Measurements from ENCODE around the gene MYL3.

Gene MYL3

GRCh38 chr3:46849045-46849631 lies 14.1 kb downstream of the MYL3 start:
- DNase-seq, result no peak

GRCh38 chr3:46848271-46849044 lies 14.8 kb downstream of the MYL3 start:
- no peak for DNase-seq

- no peak for DNase-seq
Measured at GRCh38 chr3:46847744-46848143, 15.5 kb downstream of the MYL3 start.

- DNase-seq, result no peak
Measured at GRCh38 chr3:46846624-46847542, 16.4 kb downstream of the MYL3 start.

- peak; percentile 67 for DNase-seq
Measured at GRCh38 chr3:46845860-46846623, 17.2 kb downstream of the MYL3 start.

- DNase-seq, result no peak
Measured at GRCh38 chr3:46845397-46845859, 17.8 kb downstream of the MYL3 start.

GRCh38 chr3:46844881-46845312 lies 18.3 kb downstream of the MYL3 start:
- no peak for DNase-seq

- no peak for DNase-seq
Measured at GRCh38 chr3:46844397-46844796, 18.8 kb downstream of the MYL3 start.

- DNase-seq, result no peak
Measured at GRCh38 chr3:46843508-46843907, 19.7 kb downstream of the MYL3 start.

GRCh38 chr3:46840491-46840890 lies 22.8 kb downstream of the MYL3 start:
- no peak for DNase-seq

- no peak for DNase-seq
Measured at GRCh38 chr3:46838301-46838700, 24.9 kb downstream of the MYL3 start.

- no peak for DNase-seq
Measured at GRCh38 chr3:46835491-46835890, 27.8 kb downstream of the MYL3 start.

- DNase-seq, result no peak
Measured at GRCh38 chr3:46835054-46835453, 28.2 kb downstream of the MYL3 start.

GRCh38 chr3:46833346-46834300 lies 29.6 kb downstream of the MYL3 start:
- no peak for DNase-seq

- DNase-seq, result no peak
Measured at GRCh38 chr3:46831841-46832240, 31.4 kb downstream of the MYL3 start.

- no peak for DNase-seq
Measured at GRCh38 chr3:46831316-46831715, 31.9 kb downstream of the MYL3 start.

GRCh38 chr3:46830801-46831200 lies 32.4 kb downstream of the MYL3 start:
- no peak for DNase-seq

GRCh38 chr3:46829699-46830208 lies 33.5 kb downstream of the MYL3 start:
- DNase-seq, result no peak

- no peak for DNase-seq
Measured at GRCh38 chr3:46825450-46825849, 37.8 kb downstream of the MYL3 start.

GRCh38 chr3:46824211-46824970 lies 38.9 kb downstream of the MYL3 start:
- no peak for DNase-seq

Measured in activated effector memory CD4-positive, alpha-beta T cell treated with Interleukin-2 at 50 U/mL for 16 hours (primary cell).